Measurements from ENCODE around the gene ELMOD1.

Gene ELMOD1

DNA sequence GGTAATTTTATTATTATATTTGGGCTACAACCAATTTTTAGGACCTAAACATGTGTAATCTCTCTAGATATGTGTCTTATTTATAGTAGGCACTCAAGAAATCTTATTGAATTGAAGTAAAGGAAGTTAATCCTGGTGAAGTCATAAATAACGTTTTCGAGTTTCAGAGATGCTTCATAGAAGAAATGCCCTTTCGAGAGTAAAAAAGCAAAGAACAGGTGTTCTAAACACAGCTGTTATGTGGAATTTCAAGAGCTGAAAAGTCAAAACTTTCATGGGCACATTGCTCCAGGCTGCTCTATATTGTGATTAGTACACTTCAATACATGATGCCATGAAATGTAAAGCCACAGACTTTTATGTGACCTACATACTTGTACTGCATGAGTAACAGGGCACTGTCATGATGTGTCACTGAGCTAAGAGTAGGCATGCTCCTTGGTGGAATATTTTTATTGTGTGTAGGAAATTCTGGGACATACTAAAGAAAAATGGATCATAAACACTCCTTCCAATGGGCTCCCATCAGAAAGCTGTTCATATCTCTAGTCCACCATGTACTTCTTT lies 7.2 kb upstream of the ELMOD1 start:
- DNase-seq (ENCODE audit: low read depth): no peak

DNA sequence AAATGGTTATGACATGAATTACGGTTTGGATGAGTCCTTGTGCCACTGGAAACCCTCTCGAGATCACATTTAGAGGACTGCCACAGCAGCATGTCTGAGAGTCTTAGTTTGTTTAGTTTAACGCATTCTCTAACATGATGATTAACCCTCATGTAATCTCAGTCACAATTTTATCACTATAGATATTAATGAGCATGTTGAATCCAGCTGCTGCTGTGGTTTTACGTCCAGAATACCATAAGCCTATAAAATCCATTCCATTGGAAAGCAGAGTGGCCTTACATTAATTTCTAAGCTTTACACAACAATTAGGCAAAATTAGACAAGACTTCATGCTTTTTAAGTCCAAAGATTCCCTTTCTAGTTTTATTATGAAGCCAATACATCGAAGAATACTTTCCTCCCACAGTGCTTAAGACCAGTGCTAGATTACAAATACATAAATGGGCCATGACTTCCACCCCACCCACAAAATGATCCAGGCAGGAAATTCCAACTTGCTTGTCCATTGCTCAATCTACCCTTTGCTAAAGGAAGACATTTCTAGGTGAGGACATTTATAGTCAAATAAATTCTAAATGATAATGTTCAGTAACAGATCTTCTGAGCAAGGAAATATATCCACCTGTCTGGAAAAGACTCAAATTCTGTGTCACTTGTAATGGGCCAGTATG lies 3.5 kb upstream of the ELMOD1 start:
- no peak for DNase-seq (ENCODE audit: low read depth)

DNA sequence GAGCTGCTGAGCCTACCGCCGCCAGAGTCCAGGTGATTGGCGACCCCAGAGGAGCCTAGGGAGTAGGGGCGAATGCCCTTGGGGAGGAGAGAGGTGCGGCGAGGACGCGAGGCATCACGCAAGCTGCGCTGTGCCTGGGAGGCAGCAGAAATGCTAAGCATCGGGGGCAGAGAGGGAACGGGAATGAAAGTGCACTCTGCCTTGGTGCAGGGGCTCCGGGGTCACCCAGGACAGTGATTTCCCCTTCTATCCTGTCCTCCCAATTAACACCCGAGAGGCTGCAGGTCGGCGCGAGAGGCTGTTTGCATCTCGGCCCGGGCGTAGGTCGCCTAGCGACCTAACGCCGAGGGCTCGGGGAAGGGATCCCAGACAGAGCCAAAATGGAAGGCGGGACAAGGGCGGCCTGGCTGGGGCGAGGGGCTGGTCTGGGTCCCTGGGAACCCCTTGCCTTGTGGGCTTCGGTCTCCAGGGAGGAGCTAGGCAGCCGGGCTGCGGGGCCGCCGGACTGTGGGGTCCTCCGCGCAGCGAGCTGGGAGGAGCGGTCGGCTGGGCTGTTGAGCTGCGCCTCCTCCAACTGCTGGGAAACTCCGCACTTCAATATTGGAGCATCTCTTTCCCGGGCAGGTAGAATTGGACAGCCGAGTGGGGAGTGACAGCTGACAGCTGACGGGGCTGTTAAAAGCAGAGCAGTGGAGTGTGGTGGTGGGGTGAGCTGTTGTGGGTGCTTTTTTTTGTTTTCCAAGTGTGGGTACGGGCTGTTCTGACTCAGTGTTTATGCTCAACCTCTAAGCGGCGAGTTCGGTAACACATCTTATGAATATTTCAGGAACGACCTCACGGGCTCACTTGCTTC lies 657 bp downstream of the ELMOD1 start:
- DNase-seq (ENCODE audit: low read depth): no peak

DNA sequence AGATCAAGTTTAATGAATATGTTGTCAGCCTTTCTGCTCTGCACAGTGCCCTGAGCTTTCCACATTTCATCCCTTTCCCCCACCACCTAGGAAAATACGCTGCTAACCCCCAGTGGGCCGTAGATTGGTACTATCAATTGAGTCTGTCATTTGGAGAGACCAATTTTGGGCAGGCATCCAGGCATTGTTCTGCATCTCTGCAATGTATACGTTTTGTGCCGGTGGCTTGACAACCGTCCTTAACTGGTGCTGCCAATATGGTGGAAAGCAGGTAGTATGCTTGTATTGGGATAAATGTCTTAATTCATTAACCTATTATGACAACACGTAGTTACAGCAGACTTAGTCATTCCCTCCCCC lies 1.3 kb downstream of the ELMOD1 start:
- no peak for DNase-seq (ENCODE audit: low read depth)

DNA sequence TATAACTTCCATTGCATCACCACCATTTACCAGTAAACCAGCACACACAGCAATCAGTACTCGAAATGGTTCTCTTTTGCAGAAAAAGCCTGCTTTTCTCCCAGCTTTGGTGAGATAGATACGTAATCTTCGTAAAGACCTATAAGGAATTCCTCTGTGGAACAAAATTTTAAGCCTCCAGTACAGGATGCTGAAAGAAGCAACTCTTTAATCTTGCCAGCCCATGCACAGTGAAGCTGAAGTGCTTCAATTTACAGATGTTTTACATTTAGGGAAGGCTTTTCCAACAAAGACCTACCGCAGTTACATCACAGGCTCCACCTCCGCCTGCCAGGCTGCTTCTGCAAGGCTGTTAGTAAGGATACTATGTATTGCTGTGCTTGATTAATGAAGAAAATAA lies 1.9 kb downstream of the ELMOD1 start:
- DNase-seq (ENCODE audit: low read depth): no peak

DNA sequence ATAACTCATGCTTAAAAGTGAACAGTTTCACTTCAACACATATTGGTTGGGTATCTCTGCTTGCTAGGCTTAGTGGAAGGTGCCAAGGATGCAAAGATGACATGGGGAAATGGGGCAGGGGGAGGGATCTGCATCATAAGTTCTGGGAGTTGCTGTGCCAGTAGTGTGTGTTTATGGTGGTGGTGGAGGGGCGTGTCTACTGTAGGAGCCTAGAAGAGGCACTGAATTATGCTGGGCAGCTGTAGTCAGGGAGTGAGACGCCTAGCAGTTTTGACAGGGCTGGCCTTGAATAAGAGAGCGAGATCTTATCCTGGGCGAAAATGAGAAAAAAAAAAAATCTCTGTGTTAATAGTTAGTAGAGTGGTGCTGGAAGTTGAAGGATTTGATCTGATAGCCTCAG lies 3.0 kb downstream of the ELMOD1 start:
- DNase-seq (ENCODE audit: low read depth): no peak

DNA sequence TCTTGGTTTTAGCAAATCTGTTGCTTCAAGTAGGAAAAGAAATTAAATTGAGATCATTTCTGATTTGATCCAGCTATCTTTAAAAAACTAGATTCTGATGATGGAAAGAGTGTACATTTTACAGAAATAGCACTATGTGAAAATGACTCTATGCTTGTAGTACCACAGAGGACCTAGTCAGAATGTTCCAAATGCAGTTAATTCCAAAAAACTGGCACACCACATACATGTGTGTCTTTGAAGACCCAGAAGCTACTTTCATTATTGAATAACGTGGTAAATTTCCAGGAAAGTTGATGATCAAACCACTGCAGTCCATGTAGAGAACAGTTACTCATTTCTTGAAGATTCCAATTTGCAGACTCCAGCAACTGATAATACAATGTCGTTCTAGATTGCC lies 3.8 kb downstream of the ELMOD1 start:
- DNase-seq (ENCODE audit: low read depth): no peak

DNA sequence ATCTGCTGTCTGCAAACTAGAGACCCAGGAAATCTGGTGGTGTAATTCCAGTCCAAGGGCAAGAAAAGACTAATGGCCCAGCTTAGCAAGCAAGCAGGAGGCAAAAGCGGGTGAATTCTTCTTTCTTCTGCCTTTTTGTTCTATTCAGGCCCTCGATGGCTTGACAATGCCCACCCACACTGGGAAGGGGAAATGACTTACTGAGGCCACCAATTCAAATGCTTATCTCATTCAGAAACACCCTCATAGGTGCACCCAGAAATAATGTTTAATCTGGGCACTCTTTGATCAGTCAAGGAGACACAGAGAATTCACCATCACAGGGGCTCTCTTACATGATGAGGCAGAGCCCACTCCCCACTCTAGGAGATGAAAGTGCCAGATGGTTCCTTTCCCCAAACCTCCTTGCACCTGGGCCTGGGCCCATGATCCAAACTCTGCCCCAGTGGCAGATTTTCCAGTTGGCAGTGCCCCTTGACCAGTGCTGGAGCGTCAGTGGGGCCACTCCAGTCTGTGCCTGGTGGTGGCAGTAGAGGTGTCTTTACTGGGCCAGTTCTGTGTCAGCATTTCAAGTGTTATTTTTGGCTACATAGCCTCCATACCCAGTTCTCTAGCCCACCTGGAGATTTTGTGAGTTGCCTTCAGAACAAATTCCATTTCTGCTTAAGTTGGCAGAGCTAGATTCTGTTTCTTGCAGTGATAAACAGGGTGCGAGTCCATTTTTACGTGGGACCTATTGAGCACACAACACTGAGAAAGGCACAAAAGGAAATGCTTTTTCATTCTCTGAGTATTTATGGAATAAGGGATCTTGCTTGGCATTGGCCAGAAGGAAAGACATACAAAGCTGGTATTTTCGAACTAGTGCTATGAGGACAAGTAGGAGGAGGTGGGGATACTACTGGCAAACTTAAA lies 7.5 kb downstream of the ELMOD1 start:
- DNase-seq (ENCODE audit: low read depth): no peak

DNA sequence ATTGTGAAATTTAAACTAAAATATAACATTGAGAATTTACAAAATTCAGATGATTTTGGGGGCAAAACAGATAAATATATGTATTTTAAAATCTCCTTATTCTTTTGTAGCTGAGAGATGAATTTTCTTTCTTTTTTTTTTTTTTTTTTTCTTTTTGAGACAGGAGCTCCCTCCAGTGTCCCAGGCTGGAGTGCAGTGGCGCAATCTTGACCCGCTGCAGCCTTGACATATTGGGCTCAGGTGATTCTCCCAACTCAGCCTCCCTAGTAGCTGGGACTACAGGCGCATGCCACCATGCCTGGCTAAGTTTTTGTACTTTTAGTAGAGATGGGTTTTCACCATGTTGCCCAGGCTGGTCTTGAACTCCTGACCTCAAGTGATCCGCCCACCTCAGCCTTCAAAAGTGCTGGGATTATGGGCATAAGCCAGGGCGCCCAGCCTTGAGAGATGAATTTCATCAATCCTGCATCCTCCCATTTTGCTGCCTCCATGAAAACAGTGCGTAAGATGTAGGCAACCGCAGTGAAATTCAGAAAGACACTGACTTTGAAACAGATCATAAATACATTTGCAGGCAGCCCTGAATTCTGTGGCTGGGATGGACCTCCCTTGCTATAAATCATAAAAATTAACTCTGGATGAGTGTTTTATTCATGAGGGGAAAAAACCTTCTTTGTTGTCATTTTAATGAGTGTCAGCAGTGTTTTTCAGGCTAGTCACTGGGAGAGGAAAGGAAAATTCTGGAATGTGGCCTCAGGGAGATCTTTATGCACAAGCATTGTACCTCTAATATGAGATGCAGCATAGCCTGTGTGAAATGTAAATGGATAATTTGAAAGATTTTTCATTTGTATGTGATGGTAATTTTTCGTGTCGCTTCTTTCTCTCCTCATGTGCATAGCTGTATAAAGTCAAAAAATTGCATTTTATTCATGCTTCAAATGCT lies 14.4 kb downstream of the ELMOD1 start:
- no peak for DNase-seq (ENCODE audit: low read depth)

DNA sequence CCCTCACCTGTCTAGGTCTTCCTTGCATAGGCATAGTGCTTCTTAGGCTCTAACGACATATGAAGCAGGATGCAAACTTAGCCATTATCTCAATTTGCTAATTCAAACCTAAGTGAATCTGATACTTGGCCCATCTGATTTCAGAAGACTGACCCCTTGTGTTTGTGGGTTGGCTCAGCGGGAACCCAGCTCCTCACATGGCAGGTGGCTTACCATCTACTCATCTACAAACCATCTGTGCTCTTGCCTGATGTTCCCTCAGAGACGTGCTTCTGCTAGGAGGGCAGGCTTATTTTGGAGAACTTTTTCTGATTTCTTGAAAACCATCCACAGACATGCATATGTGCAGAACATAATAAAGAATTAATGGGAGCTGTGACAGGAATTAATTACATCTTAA lies 15.2 kb downstream of the ELMOD1 start:
- no peak for DNase-seq (ENCODE audit: low read depth)

DNA sequence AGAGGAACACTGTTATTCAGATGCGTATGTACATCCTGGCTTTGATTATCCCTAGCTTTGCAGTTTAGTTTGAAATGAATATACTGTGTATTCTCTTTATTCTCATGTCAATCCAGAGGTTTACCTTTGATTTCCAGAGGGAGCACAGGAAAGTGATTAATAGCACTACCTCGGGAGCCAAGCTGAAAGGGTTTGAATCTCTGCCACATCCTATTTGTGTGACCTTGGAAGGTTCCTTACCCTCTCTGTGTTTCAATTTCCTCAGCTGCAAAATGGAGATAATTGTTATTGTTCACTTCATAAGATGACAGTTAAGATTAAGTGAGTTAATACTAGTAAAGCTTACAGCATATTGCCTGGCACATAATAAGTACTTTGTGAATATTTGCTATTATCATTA lies 17.9 kb downstream of the ELMOD1 start:
- no peak for DNase-seq (ENCODE audit: low read depth)

DNA sequence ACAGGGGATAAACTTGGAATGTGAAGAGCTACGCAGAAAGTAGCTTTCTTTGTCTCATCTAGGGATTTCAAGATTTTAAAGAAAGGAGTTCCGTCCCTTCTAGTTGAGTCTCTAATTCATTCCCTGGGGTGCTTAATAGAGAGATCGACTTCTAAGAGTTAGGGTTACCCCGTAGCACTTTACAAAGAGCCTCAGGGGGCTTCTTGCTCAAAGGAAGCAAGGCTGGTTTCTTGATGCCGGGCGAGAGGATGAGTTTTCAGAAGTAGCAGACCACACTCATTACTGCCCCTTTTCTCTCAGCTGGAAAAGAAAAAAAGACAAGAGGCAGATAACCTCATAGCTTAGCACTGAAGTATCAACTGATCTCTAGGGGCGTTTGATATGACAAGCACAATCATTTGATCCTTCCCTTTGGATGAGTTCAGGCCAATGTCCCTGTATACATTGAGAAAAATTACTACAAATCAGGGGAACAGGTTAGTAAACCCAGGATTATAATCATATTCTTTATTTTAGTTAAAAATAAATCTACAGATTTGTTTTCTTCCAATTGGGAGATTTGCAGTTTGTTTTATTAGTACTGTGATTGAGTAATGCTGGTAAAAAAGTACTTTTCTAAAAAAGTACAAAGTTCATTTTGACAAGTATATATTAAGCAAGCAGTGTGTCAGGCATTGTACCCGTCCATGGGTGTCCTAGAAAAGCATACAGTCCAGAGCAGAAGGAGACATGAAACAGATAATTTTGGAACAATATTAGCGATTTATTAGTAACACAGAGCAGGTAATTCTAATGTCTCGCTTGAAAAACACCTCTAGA lies 18.7 kb downstream of the ELMOD1 start:
- DNase-seq (ENCODE audit: low read depth): no peak

DNA sequence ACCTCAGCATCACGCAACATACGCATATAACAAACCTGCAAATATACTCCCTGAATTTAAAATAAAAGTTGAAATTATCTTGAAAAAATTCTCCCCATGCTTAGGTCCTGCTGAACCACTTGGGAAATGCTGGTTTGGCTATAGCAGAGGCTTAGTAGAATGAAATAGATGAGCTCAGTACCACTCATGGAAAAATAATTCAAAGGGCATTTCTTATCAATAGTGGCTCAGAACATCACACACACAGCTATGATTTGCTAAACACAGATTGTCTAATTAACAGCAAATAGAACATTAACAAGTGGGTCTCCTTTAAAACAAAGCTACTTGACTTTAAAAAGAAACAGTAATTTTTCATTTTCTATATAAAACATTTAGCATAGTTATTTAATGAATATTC lies 21.5 kb downstream of the ELMOD1 start:
- no peak for DNase-seq (ENCODE audit: low read depth)

DNA sequence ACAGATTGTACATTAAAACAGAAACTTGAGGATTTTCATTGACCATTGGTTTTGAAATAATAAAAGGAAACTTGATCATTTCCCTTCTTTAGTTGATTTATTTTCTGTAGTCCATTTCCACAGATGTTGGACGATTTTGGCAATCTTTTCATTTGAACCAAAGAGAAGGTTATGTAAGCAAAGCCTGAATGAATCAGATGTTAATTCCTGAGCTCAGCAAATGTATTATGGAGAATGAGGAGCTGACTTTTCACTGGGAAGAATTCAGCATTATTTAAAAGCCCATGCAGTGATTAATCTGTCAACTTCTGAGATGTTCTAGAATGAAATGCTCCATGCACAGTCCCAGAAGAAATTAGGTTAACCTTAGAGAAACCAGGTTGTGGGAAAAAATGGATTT lies 29.0 kb downstream of the ELMOD1 start:
- DNase-seq (ENCODE audit: low read depth): no peak

DNA sequence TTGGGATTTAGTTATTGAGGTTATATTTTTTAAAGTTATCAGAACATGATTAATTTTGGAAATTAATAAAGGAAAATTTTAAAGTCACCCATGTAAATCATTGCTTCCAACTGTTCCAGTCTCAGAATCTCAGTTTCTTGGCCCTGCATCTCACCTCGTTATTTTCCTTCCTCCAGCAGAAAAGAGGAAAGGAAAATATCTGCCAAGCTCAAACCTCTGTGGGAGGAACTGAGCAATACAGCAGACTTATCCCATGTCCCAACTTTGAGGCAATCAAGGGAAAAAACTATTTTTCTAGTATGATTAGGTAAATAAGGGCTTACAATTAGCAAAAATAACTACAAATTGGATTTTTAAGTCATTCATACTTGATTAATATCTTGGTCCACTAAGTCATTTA lies 30.1 kb downstream of the ELMOD1 start:
- DNase-seq (ENCODE audit: low read depth): no peak

DNA sequence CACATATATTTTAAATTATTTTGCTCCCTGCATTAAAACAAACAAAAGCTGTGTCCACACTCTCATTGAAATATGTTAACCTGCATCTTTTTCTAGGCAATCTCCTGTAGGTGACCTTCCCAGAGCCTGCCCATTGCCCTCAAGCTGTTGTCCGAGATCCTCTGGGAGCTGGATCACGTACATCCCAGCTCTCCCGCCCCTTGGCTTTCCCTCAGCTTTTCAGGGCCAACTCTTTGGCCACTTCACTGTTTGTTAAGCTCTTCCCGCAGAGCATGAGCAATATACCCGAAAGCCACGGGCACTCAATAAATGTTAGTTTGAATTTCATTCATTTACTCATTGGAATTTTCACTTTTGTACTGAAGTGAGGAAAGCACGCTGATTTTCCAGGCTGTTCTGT lies 32.2 kb downstream of the ELMOD1 start:
- no peak for DNase-seq (ENCODE audit: low read depth)

DNA sequence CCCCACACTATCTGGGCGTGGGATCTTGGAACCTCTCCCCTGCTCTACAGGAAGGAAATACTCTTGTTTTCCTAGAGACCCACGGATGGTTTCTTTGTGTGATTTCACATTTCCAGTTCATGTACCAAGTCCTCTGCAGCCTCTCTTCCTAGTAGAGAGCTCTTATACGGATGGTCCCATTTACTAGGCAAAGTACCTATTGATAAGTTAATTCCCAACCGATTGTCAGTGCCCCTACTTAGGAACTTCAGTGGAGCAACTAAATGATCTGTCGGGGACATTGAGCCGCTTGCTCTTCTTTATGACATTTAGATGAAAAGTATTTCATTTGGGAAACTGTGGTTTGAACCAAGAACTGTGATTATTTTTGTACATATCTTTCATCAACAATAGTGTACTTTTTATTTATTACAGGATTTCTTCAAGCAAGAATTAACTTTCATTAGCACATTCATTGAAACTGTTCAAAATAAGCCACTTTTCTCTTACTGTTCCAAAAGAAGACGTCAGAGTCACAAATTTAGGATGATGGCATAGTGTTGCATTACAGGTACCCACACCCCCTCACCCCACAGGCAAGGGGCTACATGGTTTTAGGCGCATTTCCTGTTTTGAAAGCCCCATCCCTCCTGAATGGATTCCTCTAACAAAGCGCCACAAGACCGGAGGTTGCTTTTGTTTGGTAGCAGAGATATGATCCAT lies 34.2 kb downstream of the ELMOD1 start:
- DNase-seq (ENCODE audit: low read depth): no peak

DNA sequence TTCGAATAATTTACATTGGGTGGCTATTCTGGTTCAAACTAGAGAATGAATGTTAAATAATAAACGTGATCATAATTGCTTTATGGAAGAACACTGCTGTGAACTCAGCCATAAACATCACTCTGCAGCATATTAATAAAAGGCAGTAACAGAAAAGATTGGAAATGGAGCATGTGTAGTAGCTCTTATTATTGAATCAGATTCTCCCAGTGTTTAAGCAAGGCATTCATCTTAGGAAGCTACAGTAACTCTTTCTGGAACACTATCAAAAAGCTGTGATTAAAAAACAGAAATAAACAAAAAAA lies 34.7 kb downstream of the ELMOD1 start:
- no peak for DNase-seq (ENCODE audit: low read depth)

DNA sequence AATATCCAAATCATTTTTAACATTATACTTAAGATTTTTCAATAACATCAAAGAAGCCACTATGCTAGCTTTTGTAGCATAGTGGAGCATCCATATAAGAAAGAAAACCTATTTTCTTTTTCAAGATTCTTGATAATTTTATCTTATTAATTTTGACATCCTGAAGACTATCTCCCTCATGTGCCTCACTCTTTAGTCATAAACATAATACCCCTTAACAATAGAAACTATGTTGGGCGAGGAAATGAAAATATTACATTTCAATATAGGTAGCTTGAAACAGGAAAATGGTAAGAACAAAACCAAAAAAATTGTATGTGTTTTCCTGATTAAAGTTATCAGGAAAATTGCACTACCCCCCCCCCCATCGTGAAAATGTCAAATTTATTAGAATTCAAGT lies 40.1 kb downstream of the ELMOD1 start:
- no peak for DNase-seq (ENCODE audit: low read depth)

DNA sequence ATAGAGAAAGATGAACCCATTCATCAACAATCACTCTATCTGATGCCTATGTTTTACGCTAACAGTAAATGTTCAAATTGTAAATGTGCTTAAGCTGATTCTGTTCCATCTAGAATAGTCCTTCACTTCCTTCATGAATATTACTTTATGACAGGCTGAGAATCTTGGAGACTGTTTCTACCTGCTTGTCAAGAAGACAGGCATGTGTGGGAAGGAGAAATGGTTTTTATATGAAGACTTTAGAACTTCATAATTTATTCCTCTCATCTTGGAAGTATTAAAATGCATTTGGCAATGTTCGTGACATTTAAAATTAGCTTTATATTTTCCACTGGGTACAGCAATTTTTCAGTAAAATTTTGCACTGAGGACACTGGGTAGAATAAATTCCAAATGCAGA lies 41.0 kb downstream of the ELMOD1 start:
- no peak for DNase-seq (ENCODE audit: low read depth)
